ENCODE results near the gene EGFR. TPM values are rescaled to one million over a fixed set of nuclear protein-coding genes. Genes with fewer than 3 reads are reported as not detected.

The EGFR gene
- total RNA-seq, 4 donors from 2014 or later = 45.5 to 61.1 (median 56.9) TPM

GRCh38 chr7:55147736-55148135, 128.9 kb downstream of the EGFR start:
- no peak for DNase-seq
- peaks cover 0 to 52% (median 0%) of the 10 kb centered on the region in 3 donors for H3K36me3 ChIP-seq

GRCh38 chr7:55148571-55148970, 129.8 kb downstream of the EGFR start:
- Histone ChIP-seq H3K4me3 (no peak overlapping the region), H3K4me1 (no peaks in the 10 kb centered on the region), H3K36me3 (peaks cover 0 to 52% (median 0%) of the 10 kb centered on the region in 3 donors), H3K27ac (no peak overlapping the region), H3K9me3 (no peaks in the 10 kb centered on the region), H3K27me3 (no peaks in the 10 kb centered on the region)
- no peak for TF ChIP-seq POLR2A (IDR thresholded peaks at IDR 0.05)
- no peak for TF ChIP-seq CTCF (IDR thresholded peaks at IDR 0.05)
- no peak for DNase-seq

More at GRCh38 chr7:55147736-55148135, 128.9 kb downstream of the EGFR start:
- Histone ChIP-seq H3K27ac (no peak overlapping the region), H3K4me3 (no peak overlapping the region), H3K9me3 (no peaks in the 10 kb centered on the region), H3K4me1 (no peaks in the 10 kb centered on the region), H3K27me3 (no peaks in the 10 kb centered on the region)
- TF ChIP-seq CTCF (IDR thresholded peaks at IDR 0.05) (no peak), POLR2A (IDR thresholded peaks at IDR 0.05) (no peak)

GRCh38 chr7:55149001-55149400, 130.2 kb downstream of the EGFR start:
- no peaks in the 10 kb centered on the region for H3K9me3 ChIP-seq
- H3K27me3 ChIP-seq = no peaks in the 10 kb centered on the region
- H3K27ac ChIP-seq = no peak overlapping the region
- H3K4me1 ChIP-seq = no peaks in the 10 kb centered on the region
- H3K4me3 ChIP-seq = no peak overlapping the region
- DNase-seq = no peak
- TF ChIP-seq CTCF (IDR thresholded peaks at IDR 0.05) (no peak), POLR2A (IDR thresholded peaks at IDR 0.05) (no peak)
- peaks cover 0 to 55% (median 0%) of the 10 kb centered on the region in 3 donors for H3K36me3 ChIP-seq

- no peaks in the 10 kb centered on the region for H3K4me1 ChIP-seq
- no peak overlapping the region for H3K27ac ChIP-seq
- H3K9me3 ChIP-seq = no peaks in the 10 kb centered on the region
- no peak for DNase-seq
- no peaks in the 10 kb centered on the region for H3K27me3 ChIP-seq
- peaks cover 0 to 61% (median 0%) of the 10 kb centered on the region in 3 donors for H3K36me3 ChIP-seq
- TF ChIP-seq CTCF (IDR thresholded peaks at IDR 0.05) = no peak
- TF ChIP-seq POLR2A (IDR thresholded peaks at IDR 0.05) = no peak
- H3K4me3 ChIP-seq = no peak overlapping the region
These were observed 131.3 kb downstream of the EGFR start for GRCh38 chr7:55150166-55150565.

GRCh38 chr7:55150709-55151451, 132.1 kb downstream of the EGFR start:
- TF ChIP-seq CTCF (IDR thresholded peaks at IDR 0.05) (no peak), POLR2A (IDR thresholded peaks at IDR 0.05) (no peak)
- Histone ChIP-seq H3K9me3 (no peaks in the 10 kb centered on the region), H3K27ac (no peak overlapping the region), H3K4me1 (no peaks in the 10 kb centered on the region), H3K27me3 (no peaks in the 10 kb centered on the region), H3K4me3 (no peak overlapping the region), H3K36me3 (peaks cover 0 to 67% (median 0%) of the 10 kb centered on the region in 3 donors)
- DNase-seq = no peak
